Left lung (tissue), 10 donors: Measurements from ENCODE around the gene CHRNA10. TPM values are rescaled to one million over a fixed set of nuclear protein-coding genes. Genes with fewer than 3 reads are reported as not detected.

Experiments used
- ATAC-seq: fragments of 200-7000 bp; cut with Tn5 transposase; one replicate; pipeline ENCODE4 v1.9.1; 2020; ENCODE audit warnings: moderate library complexity
- DNase-seq, 4 donors: peaks; one replicate each; pipeline ENCODE4 v3.0.0-alpha.2; 2013 to 2020
- H3K27ac ChIP-seq, 2 donors: fragments of 200-600 bp; sonication (generic) in 1 of 2; one replicate each; pipeline versions ENCODE4 v1.5.0 to v1.8.0; 2020 to 2021
- H3K27me3 ChIP-seq, 2 donors: fragments of 200-600 bp; sonication (generic) in 1 of 2; one replicate each; pipeline versions ENCODE4 v1.5.0 to v1.8.0; 2020 to 2021
- H3K36me3 ChIP-seq, 2 donors: fragments of 200-600 bp; sonication (generic) in 1 of 2; one replicate each; pipeline versions ENCODE4 v1.5.0 to v1.8.0; 2020 to 2021
- H3K4me1 ChIP-seq, 2 donors: fragments of 200-600 bp; one replicate each; pipeline ENCODE4 v1.8.0; 2021
- H3K4me3 ChIP-seq, 2 donors: fragments of 200-600 bp; sonication (generic) in 1 of 2; one replicate each; pipeline versions ENCODE4 v1.5.0 to v1.8.0; 2020 to 2021; ENCODE audit warnings: mild to moderate bottlenecking in 1 of 2
- H3K9me3 ChIP-seq, 2 donors: fragments of 200-600 bp; sonication (generic) in 1 of 2; one replicate each; pipeline versions ENCODE4 v1.5.0 to v1.8.0; 2020 to 2021
- intact Hi-C, 2 donors: fragments of 100-400 bp; cut with DNase I; formaldehyde crosslinking; loops; one replicate each; pipeline versions ENCODE4 v1.11.2 to v1.14.2; 2022
- polyA plus RNA-seq, 6 donors: library from polyadenylated mRNA; unstranded; fragments of 120-200 nt; gene quantifications; one replicate each; pipeline ENCODE4 v1.2.1, GENCODE V29; 2013; ENCODE audit not compliant: insufficient read length in 6 of 6
- total RNA-seq, 2 donors: library from RNA; stranded (reverse); fragmentation: NEBNext Ultra II Directional; extraction: Animal tissue kit (Norgen Biotek cat#: 25700); gene quantifications; one replicate each; pipeline ENCODE4 v1.2.1, GENCODE V29; 2021
- TF ChIP-seq, protein P1 (sequence below), 2 donors: fragments of 200-600 bp; sonication (generic) in 1 of 2; IDR thresholded peaks; one replicate each; pipeline versions ENCODE4 v1.5.0 to v1.8.0; 2021; ENCODE audit warnings: antibody characterized with exemption in 2 of 2
- donor health status: DM: no; HTN: yes; CAD: no.
- donor health status: DM: no; HTN: no; CAD: no.

Gene CHRNA10
- total and polyA plus RNA-seq, 8 donors = 0.67 to 4.1 (median 2.2) TPM

- DNase-seq (peak in 1 of 4 donors; percentile 21), ATAC-seq (peak; percentile 27)
- Histone ChIP-seq H3K4me3 (no peak overlapping the region), H3K27me3 (no peaks in the 10 kb centered on the region), H3K4me1 (no peaks in the 10 kb centered on the region), H3K27ac (no peak overlapping the region), H3K9me3 (no peaks in the 10 kb centered on the region), H3K36me3 (no peaks in the 10 kb centered on the region)
- TF ChIP-seq, protein P1, sequence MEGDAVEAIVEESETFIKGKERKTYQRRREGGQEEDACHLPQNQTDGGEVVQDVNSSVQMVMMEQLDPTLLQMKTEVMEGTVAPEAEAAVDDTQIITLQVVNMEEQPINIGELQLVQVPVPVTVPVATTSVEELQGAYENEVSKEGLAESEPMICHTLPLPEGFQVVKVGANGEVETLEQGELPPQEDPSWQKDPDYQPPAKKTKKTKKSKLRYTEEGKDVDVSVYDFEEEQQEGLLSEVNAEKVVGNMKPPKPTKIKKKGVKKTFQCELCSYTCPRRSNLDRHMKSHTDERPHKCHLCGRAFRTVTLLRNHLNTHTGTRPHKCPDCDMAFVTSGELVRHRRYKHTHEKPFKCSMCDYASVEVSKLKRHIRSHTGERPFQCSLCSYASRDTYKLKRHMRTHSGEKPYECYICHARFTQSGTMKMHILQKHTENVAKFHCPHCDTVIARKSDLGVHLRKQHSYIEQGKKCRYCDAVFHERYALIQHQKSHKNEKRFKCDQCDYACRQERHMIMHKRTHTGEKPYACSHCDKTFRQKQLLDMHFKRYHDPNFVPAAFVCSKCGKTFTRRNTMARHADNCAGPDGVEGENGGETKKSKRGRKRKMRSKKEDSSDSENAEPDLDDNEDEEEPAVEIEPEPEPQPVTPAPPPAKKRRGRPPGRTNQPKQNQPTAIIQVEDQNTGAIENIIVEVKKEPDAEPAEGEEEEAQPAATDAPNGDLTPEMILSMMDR (IDR thresholded peaks at IDR 0.05) = no peak
- intact Hi-C loops = no loop called here
Observed at GRCh38 chr11:3623121-3623520, 48.1 kb downstream of the CHRNA10 start.

DNA sequence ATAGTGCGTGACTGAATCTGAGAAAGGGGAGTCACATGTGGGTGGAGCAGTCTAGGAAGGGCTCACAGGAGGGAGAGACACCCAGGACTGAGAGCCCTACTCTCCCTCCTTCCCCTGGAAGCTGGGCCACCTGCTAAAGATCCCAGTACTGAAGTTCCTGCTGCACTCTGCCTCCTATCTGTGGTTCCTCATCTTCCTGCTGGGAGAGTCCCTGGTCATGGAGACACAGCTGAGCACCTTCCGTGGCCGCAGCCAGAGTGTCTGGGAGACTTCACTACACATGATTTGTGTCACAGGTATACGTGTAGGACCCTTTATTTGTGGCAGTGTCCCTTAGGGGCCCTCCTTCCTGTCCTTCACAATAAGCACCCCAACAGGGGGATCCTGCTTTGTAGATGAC lies 48.7 kb downstream of the CHRNA10 start:
- peak in 1 of 4 donors; percentile 10 for DNase-seq
- TF ChIP-seq, protein P1 (IDR thresholded peaks at IDR 0.05) = no peak
- Histone ChIP-seq H3K27me3 (no peaks in the 10 kb centered on the region), H3K36me3 (no peaks in the 10 kb centered on the region), H3K27ac (no peak overlapping the region), H3K4me3 (no peak overlapping the region), H3K9me3 (no peaks in the 10 kb centered on the region), H3K4me1 (no peaks in the 10 kb centered on the region)
- ATAC-seq = no peak
- intact Hi-C loops = no loop called here

DNA sequence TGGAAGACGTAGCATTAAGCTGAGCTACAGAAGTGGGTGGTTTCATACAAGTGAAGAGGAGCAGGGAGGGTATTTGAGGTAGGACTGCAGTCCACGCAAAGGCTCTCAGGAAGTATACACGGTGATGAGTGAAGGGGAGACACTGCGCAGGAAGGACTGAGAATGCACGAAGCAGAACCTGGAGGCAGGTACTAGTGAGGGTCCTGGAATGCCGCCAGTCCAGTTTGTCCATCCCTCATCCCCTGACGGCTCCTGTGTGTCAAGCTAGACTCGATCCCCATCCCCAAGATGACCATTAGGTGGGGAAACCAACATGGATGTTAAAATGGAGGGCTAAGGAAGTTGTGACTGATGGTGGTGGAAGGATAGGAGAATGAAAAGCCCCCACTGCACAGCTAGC lies 53.2 kb downstream of the CHRNA10 start:
- TF ChIP-seq, protein P1 (IDR thresholded peaks at IDR 0.05) = no peak
- no peak overlapping the region for H3K27ac ChIP-seq
- no peak overlapping the region for H3K4me3 ChIP-seq
- no peaks in the 10 kb centered on the region for H3K36me3 ChIP-seq
- peaks cover 5 to 20% of the 10 kb centered on the region in 2 donors for H3K4me1 ChIP-seq
- ATAC-seq = no peak
- no peaks in the 10 kb centered on the region for H3K27me3 ChIP-seq
- intact Hi-C loops = no loop called here
- no peaks in the 10 kb centered on the region for H3K9me3 ChIP-seq
- DNase-seq = peak in 1 of 4 donors; percentile 25

DNA sequence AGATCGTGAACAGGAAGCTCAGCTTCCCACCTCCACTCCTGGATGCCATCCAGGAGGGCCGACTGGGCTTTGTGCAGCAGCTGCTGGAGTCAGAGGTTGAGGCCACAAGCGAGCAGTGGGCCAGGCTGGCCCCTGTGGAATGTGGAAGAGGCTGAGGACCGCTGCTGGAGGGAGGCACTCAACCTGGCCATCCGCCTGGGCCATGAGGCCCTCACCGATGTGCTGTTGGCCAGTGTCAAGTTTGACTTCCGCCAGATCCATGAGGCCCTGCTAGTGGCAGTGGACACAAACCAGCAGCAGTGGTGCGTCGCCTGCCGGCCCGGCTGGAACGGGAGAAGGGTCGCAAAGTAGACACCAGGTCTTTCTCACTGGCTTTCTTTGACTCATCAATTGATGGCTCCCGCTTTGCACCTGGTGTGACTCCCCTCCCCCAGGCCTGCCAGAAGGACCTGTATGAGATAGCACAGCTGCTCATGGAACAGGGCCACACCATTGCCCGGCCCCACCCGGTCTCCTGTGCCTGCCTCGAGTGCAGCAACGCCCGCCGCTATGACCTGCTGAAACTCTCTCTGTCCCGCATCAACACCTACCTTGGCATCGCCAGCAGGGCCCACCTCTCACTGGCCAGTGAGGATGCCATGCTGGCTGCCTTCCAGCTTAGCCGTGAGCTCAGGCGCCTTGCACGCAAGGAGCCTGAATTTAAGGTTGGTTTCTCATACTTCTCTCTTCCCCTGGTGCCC lies 54.3 kb downstream of the CHRNA10 start:
- TF ChIP-seq, protein P1 (IDR thresholded peaks at IDR 0.05) = no peak
- H3K4me1 ChIP-seq = peaks cover 5 to 20% of the 10 kb centered on the region in 2 donors
- no peaks in the 10 kb centered on the region for H3K9me3 ChIP-seq
- H3K27me3 ChIP-seq = no peaks in the 10 kb centered on the region
- intact Hi-C loops = no loop called here
- no peaks in the 10 kb centered on the region for H3K36me3 ChIP-seq
- ATAC-seq = no peak
- DNase-seq = peak in 2 of 4 donors; percentile 28 to 69
- no peak overlapping the region for H3K4me3 ChIP-seq
- no peak overlapping the region for H3K27ac ChIP-seq

GRCh38 chr11:3615998-3616397 lies 55.2 kb downstream of the CHRNA10 start:
- no peaks in the 10 kb centered on the region for H3K36me3 ChIP-seq
- DNase-seq (no peak), ATAC-seq (no peak)
- H3K27ac ChIP-seq = no peak overlapping the region
- TF ChIP-seq, protein P1 (IDR thresholded peaks at IDR 0.05) = no peak
- no peak overlapping the region for H3K4me3 ChIP-seq
- no peaks in the 10 kb centered on the region for H3K9me3 ChIP-seq
- intact Hi-C loops = no loop called here
- H3K27me3 ChIP-seq = no peaks in the 10 kb centered on the region
- H3K4me1 ChIP-seq = peaks cover 5 to 20% of the 10 kb centered on the region in 2 donors

Other genes with a start within 250 kb of the CHRNA10 start
- under 1 TPM; 0.24 to 0.87 TPM for gene ART5, start 29.4 kb downstream of the CHRNA10 start, total RNA-seq
- 1 to 10 TPM; 1.2 to 2.2 (median 1.6) TPM for gene ART5, start 29.4 kb downstream of the CHRNA10 start, polyA plus RNA-seq
- gene ART1, start 26.3 kb downstream of the CHRNA10 start, total RNA-seq = under 1 TPM in 1 of 2 donors, not detected in 1; 0.55 TPM
- gene ART1, start 26.3 kb downstream of the CHRNA10 start, polyA plus RNA-seq = under 1 TPM in 3 of 6 donors, not detected in 3; 0.13 to 0.33 (median 0.32) TPM
- 10 to 100 TPM; 59.9 to 66.8 TPM for gene NUP98, start 126.2 kb upstream of the CHRNA10 start, total RNA-seq
- 10 to 100 TPM; 62.1 to 76.3 (median 66.9) TPM for gene NUP98, start 126.2 kb upstream of the CHRNA10 start, polyA plus RNA-seq
- 10 to 100 TPM; 19.5 to 26.5 TPM for gene PGAP2, start 137.2 kb upstream of the CHRNA10 start, total RNA-seq
- 10 to 100 TPM; 49.2 to 60.2 (median 53.6) TPM for gene PGAP2, start 137.2 kb upstream of the CHRNA10 start, polyA plus RNA-seq
- 100 to 1,000 TPM in 1 of 2 donors, 10 to 100 TPM in 1; 57.1 to 109 TPM for gene RHOG, start 169.6 kb upstream of the CHRNA10 start, total RNA-seq
- gene RHOG, start 169.6 kb upstream of the CHRNA10 start, polyA plus RNA-seq = 10 to 100 TPM; 22.0 to 32.2 (median 28.1) TPM
- gene STIM1, start 184.3 kb upstream of the CHRNA10 start, total RNA-seq = 10 to 100 TPM; 50.9 to 52.9 TPM
- 10 to 100 TPM; 38.9 to 56.0 (median 48.8) TPM for gene STIM1, start 184.3 kb upstream of the CHRNA10 start, polyA plus RNA-seq